Spleen (tissue), 11 donors: ENCODE data around the gene JPH2. TPM values are rescaled to one million over a fixed set of nuclear protein-coding genes. Genes with fewer than 3 reads are reported as not detected.

Experiments used
- DNase-seq: peaks from one replicate; pipeline ENCODE4 v3.0.0-alpha.2; 2020
- H3K27ac ChIP-seq, 8 donors: fragments of 200-600 bp; sonication (generic) in 7 of 8; 1 replicate in 4 of 8; 2 replicates in 4 of 8; pipeline versions ENCODE4 v1.5.0 to v1.8.0; 2016 to 2021; ENCODE audit warnings: inconsistent platforms in 4 of 8, mild to moderate bottlenecking in 4 of 8, moderate library complexity in 1 of 8
- H3K27me3 ChIP-seq, 7 donors: fragments of 200-600 bp; sonication (generic) in 6 of 7; replicated peaks in 1 of 7; 1 replicate in 4 of 7; 2 replicates in 3 of 7; pipeline versions ENCODE4 v1.5.0 to v1.8.0; 2016 to 2021; ENCODE audit warnings: inconsistent platforms in 3 of 7, mild to moderate bottlenecking in 1 of 7
- H3K36me3 ChIP-seq, 6 donors: fragments of 200-600 bp; sonication (generic) in 5 of 6; 1 replicate in 4 of 6; 2 replicates in 2 of 6; pipeline versions ENCODE4 v1.5.0 to v1.8.0; 2016 to 2021; ENCODE audit warnings: inconsistent platforms in 2 of 6
- H3K4me1 ChIP-seq, 6 donors: fragments of 200-600 bp; sonication (generic) in 5 of 6; 1 replicate in 3 of 6; 2 replicates in 3 of 6; pipeline versions ENCODE4 v1.5.0 to v1.8.0; 2016 to 2021; ENCODE audit warnings: inconsistent platforms in 3 of 6
- H3K4me3 ChIP-seq, 8 donors: fragments of 200-600 bp; sonication (generic) in 7 of 8; 1 replicate in 4 of 8; 2 replicates in 4 of 8; pipeline versions ENCODE4 v1.5.0 to v1.8.0; 2016 to 2021; ENCODE audit warnings: inconsistent platforms in 4 of 8, mild to moderate bottlenecking in 4 of 8, moderate library complexity in 2 of 8
- H3K9me3 ChIP-seq, 8 donors: fragments of 200-600 bp; sonication (generic) in 7 of 8; 1 replicate in 4 of 8; 2 replicates in 4 of 8; pipeline versions ENCODE4 v1.5.0 to v1.8.0; 2016 to 2021; ENCODE audit warnings: inconsistent platforms in 4 of 8
- POLR2A ChIP-seq, 3 donors: fragments of 450-650 bp; IDR thresholded peaks; one replicate each; pipeline ENCODE4 v1.5.1; 2017; ENCODE audit warnings: antibody characterized with exemption in 3 of 3, mild to moderate bottlenecking in 1 of 3
- POLR2AphosphoS5 ChIP-seq, 3 donors: sonication (generic); formaldehyde crosslinking; IDR thresholded peaks; one replicate each; pipeline ENCODE4 v1.5.1; 2017; ENCODE audit warnings: antibody characterized with exemption in 3 of 3
- WGBS, 5 donors: extraction: QIAGEN DNeasy Blood & Tissue Kit in 3 of 5; methylation state at CpG; one replicate each; pipeline versions ENCODE4 v1.1.5 to v1.1.7; 2013 to 2018; 5-methylcytosine and 5-hydroxymethylcytosine counted together
- intact Hi-C: fragments of 100-400 bp; cut with DNase I; formaldehyde crosslinking; loops from one replicate; pipeline ENCODE4 v1.15.0; 2023; ENCODE audit warnings: low total_unique reads
- polyA plus RNA-seq, 3 donors: library from polyadenylated mRNA; stranded (reverse); fragments of 200-250 nt; gene quantifications; one replicate each; pipeline ENCODE4 v1.2.1, GENCODE V29; 2013
- total RNA-seq, 7 donors: library from RNA; depleted of rRNA in 3 of 7; stranded (reverse); fragments of >200 nt in 3 of 7; fragmentation: NEBNext Ultra II Directional in 4 of 7; extraction: Animal tissue kit (Norgen Biotek cat#: 25700) in 4 of 7; gene quantifications; one replicate each; pipeline versions ENCODE4 v1.1.0 to v1.2.1, GENCODE V29; 2016 to 2021
- TF ChIP-seq, protein P1 (sequence below), 11 experiments: fragments of 200-600 bp in 7 of 11; fragments of 450-650 bp in 4 of 11; sonication (generic) in 4 of 11; IDR thresholded peaks in 8 of 11; conservative IDR thresholded peaks in 3 of 11; 1 replicate in 7 of 11; 2 replicates in 4 of 11; pipeline versions ENCODE4 v1.4.0 to v1.8.0; 2016 to 2021; ENCODE audit warnings: antibody characterized with exemption in 11 of 11, inconsistent platforms in 4 of 11, mild to moderate bottlenecking in 1 of 11
- donor health status: healthy with polysubstance abuse.
- donor health status: DM: no; HTN: no; CAD: no; lungs with moderate emphysema.
- donor health status: DM: no; HTN: no; CAD: no.
- donor health status: Bipolar disorder and iron deficiency.
- donor health status: healthy.
- donor health status: DM: no; HTN: no; CAD: no.
- donor health status: DM: yes; HTN: yes; CAD: no.

The JPH2 gene
- total and polyA plus RNA-seq, 10 donors = 0.50 to 4.4 (median 1.3) TPM

GRCh38 chr20:44098256-44098630 lies 88.7 kb downstream of the JPH2 start:
- intact Hi-C loops = no loop called here
- DNase-seq = peak; percentile 3
- Histone ChIP-seq H3K36me3 (no peaks in the 10 kb centered on the region), H3K4me1 (no peaks in the 10 kb centered on the region), H3K9me3 (peaks cover 0 to 17% (median 15%) of the 10 kb centered on the region in 8 donors), H3K27ac (no peak overlapping the region), H3K27me3 (peaks cover 0 to 29% (median 4%) of the 10 kb centered on the region in 7 donors), H3K4me3 (no peak overlapping the region)
- TF ChIP-seq POLR2A (IDR thresholded peaks at IDR 0.05) (no peak), POLR2AphosphoS5 (IDR thresholded peaks at IDR 0.05) (no peak)
- TF ChIP-seq, protein P1, sequence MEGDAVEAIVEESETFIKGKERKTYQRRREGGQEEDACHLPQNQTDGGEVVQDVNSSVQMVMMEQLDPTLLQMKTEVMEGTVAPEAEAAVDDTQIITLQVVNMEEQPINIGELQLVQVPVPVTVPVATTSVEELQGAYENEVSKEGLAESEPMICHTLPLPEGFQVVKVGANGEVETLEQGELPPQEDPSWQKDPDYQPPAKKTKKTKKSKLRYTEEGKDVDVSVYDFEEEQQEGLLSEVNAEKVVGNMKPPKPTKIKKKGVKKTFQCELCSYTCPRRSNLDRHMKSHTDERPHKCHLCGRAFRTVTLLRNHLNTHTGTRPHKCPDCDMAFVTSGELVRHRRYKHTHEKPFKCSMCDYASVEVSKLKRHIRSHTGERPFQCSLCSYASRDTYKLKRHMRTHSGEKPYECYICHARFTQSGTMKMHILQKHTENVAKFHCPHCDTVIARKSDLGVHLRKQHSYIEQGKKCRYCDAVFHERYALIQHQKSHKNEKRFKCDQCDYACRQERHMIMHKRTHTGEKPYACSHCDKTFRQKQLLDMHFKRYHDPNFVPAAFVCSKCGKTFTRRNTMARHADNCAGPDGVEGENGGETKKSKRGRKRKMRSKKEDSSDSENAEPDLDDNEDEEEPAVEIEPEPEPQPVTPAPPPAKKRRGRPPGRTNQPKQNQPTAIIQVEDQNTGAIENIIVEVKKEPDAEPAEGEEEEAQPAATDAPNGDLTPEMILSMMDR (IDR thresholded peaks at IDR 0.05 in 8 of 11, conservative IDR thresholded peaks at IDR 0.05 in 3 of 11) = no peak
- WGBS, 5 donors = 77 to 92% (median 89%) methylated on average over 6 of the region's 6 CpGs

DNA sequence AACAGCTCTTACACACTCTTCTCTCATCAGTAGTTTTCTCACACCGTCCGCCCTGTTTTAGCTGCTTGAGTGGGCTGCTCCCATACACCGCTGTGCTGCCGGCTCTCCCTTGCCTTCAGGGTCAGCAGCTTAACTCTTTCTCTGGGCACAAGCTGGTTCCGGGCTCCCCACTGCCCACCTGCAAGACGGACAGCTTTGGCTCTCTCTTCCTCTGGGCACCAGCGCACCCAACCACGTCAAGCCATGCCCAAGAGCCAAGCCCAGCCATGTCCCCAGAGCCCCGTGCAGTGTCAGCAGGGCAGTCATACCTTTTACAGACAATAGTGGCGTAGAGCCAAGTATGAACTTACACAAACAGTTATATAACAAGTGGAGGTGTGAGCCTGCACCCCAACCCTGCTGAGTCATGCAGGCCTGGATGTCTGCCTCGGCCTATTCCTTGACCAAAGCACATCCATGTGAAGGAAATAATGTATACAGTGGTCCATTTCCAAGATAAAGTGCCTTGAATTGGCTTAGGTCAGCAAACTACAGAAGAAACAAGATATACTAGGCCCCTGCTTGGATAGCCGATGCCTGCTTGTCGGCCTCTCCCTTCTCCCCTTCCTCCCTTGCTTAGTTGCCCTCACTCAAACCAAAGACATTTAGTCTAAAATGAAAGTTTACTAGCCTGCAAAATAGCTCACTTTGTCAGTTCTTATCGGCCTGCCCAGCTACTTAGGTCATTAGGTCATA lies 89.3 kb downstream of the JPH2 start:
- H3K4me3 ChIP-seq = no peak overlapping the region
- peak; percentile 28 for DNase-seq
- no peaks in the 10 kb centered on the region for H3K36me3 ChIP-seq
- no peak overlapping the region for H3K27ac ChIP-seq
- H3K4me1 ChIP-seq = no peaks in the 10 kb centered on the region
- WGBS, 5 donors = 66 to 79% (median 74%) methylated on average over 14 of the region's 14 CpGs
- peaks cover 0 to 34% (median 4%) of the 10 kb centered on the region in 7 donors for H3K27me3 ChIP-seq
- intact Hi-C loops = no loop called here
- peaks cover 0 to 13% (median 10%) of the 10 kb centered on the region in 8 donors for H3K9me3 ChIP-seq
- TF ChIP-seq POLR2A (IDR thresholded peaks at IDR 0.05) (no peak), POLR2AphosphoS5 (IDR thresholded peaks at IDR 0.05) (no peak)
- TF ChIP-seq, protein P1 (IDR thresholded peaks at IDR 0.05 in 8 of 11, conservative IDR thresholded peaks at IDR 0.05 in 3 of 11) = no peak

DNA sequence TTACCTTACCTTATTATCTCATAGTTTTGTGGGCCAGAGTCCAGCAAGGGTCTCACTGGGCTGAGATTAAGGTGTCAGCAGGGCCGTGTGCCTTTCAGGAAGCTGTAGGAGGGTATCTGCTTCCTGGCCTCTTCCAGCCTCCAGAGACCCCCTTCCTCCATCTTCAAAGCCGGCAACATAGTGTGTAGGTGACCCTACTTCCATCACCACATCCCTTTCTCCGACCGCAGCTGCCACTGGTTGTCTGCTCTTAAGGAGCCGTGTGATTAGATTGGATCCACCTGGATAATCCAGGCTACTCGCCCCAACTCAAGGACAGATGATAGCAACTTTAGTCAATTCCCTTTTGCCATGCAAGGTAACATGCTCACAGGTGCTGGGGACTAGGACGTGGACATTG lies 91.2 kb downstream of the JPH2 start:
- DNase-seq = no peak
- TF ChIP-seq, protein P1 (IDR thresholded peaks at IDR 0.05 in 8 of 11, conservative IDR thresholded peaks at IDR 0.05 in 3 of 11) = no peak
- TF ChIP-seq POLR2A (IDR thresholded peaks at IDR 0.05) (no peak), POLR2AphosphoS5 (IDR thresholded peaks at IDR 0.05) (no peak)
- WGBS, 5 donors = 68 to 81% (median 76%) methylated on average over 7 of the region's 7 CpGs
- intact Hi-C loops = no loop called here
- no peak overlapping the region for H3K4me3 ChIP-seq
- H3K4me1 ChIP-seq = no peaks in the 10 kb centered on the region
- no peak overlapping the region for H3K27ac ChIP-seq
- H3K9me3 ChIP-seq = no peaks in the 10 kb centered on the region
- H3K27me3 ChIP-seq = peaks cover 0 to 39% (median 4%) of the 10 kb centered on the region in 7 donors
- no peaks in the 10 kb centered on the region for H3K36me3 ChIP-seq

DNA sequence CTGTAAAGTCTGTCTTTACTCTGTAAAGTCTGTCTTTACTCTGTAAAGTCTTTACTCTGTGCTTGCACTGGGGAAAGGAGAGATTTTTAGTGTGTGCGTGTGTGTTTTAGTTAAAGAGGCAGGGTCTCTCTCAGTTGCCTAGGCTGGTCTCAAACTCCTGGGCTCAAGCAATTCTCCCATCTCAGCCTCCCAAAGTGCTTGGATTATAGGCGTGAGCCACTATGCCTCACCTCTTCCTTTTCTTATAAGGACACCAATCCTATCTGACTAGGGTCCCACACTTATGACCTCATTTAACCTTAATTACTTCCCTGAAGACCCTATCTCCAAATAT lies 93.8 kb downstream of the JPH2 start:
- WGBS, 5 donors = 82 to 93% (median 85%) methylated on average over 2 of the region's 2 CpGs
- DNase-seq = no peak
- Histone ChIP-seq H3K4me3 (no peak overlapping the region), H3K27ac (no peak overlapping the region), H3K27me3 (peaks cover 0 to 21% (median 4%) of the 10 kb centered on the region in 7 donors), H3K36me3 (no peaks in the 10 kb centered on the region), H3K9me3 (no peaks in the 10 kb centered on the region), H3K4me1 (no peaks in the 10 kb centered on the region)
- no peak for TF ChIP-seq POLR2AphosphoS5 (IDR thresholded peaks at IDR 0.05)
- TF ChIP-seq POLR2A (IDR thresholded peaks at IDR 0.05) = no peak
- TF ChIP-seq, protein P1 (IDR thresholded peaks at IDR 0.05 in 8 of 11, conservative IDR thresholded peaks at IDR 0.05 in 3 of 11) = peak in 1 of 11 experiments; percentile 4
- intact Hi-C loops = no loop called here
